Stimulated activated CD8-positive, alpha-beta memory T cell treated with anti-CD3 and anti-CD28 coated beads, Interleukin-4, amount 100 ng/mL, for 4 hours (primary cell): ENCODE data around the gene NACA2.
"Not testable (repeated sequence)": the region's sequence is repeated elsewhere in the genome, so short reads cannot be mapped to it uniquely, and the experiment has no call there.

Experiments used
- DNase-seq, 2 donors: peaks; one replicate each; pipeline ENCODE4 v3.0.0-alpha.2; 2020; ENCODE audit warnings: low read depth in 2 of 2, low spot score in 1 of 2

The NACA2 gene

DNA sequence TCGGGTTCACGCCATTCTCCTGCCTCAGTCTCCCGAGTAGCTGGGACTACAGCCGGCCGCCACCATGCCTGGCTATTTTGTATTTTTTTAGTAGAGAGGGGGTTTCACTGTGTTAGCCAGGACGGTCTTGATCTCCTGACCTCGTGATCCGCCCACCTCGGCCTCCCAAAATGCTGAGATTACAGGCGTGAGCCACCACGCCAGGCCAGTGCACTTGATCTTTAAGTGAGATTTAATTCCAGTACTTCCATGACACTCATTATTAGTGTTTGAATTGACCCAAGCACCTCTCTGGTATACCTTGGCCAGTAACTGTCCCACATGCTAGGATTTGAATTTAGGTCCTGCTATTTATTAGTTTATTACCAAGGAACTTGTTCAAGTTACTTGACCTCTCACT, 38.5 kb downstream of the NACA2 start:
- not testable (repeated sequence) for DNase-seq

- no peak for DNase-seq
These were observed 39.7 kb downstream of the NACA2 start for GRCh38 chr17:61551255-61551742.

DNA sequence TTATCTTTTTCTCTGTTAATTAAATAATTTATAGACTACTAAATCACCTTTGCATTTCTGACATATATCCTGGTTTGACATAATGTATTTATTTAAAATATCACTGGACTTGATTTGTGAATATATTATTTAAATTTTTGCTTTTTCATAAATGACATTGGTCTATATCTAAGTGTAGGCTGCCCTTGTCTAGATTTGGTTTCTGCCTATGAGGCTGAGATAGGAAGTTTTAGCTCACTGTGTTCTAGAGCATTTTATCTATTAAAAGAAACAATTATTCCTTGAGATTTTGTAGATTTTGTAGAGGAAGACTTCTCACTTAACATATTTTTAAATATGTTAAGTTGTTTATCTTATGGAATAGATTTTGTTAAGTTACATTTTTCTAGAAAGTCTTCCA, 43.9 kb downstream of the NACA2 start:
- no peak for DNase-seq

GRCh38 chr17:61545335-61545938, 45.6 kb downstream of the NACA2 start:
- no peak for DNase-seq

DNA sequence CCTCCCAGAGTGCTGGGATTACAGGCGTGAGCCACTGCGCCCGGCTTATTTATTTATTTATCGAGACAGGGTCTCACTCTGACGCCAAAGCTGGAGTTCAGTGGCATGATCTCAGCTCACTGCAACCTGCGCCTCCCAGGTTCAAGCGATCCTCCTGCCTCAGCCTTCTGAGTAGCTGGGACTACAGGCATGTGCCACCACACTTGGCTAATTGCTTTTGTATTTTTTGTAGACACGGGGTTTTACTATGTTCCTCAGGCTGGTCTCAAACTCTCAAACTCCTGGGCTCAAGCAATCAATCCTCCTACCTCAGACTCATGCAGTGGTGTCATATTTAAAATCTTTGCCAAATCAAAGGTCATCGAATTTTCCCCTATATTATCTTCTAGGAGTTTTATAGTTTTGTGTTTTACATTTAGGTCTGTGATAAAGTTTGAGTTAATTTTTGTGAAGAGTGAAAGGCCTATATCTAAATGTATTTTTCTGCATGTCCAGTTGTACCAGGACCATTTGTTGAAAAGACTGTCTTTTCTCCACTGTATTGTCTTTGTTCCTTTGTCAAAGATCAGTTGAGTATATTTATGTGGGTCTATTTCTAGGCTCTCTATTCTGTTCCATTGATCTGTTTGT, 47.1 kb downstream of the NACA2 start:
- DNase-seq, result no peak

GRCh38 chr17:61542027-61542426, 49.0 kb downstream of the NACA2 start:
- DNase-seq, result no peak

DNA sequence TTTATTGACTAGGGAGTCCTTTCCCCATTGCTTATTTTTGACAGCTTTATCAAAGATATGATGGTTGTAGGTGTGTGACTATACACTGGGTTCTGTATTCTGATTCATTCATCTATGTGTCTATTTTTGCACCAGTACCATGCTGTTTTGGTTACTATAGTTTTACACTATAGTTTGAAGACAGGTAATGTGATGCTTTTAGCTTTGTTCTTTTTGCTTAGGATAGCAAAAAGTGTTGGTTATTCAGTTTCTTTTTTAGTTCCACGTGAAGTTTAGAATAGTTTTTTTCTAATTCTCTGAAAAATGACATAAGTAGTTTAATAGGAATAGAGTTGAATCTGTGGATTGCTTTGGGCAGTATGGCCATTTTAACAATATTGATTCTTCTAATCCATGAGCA, 50.1 kb downstream of the NACA2 start:
- no peak for DNase-seq
